IPS-18a (cell line): ENCODE measurements around the gene GPC6.

Experiments used
- H3K27ac ChIP-seq: one replicate; pipeline ENCODE4 v1.5.1; 2013; ENCODE audit warnings: low read length
- H3K27me3 ChIP-seq: one replicate; pipeline ENCODE4 v1.6.1; 2013; ENCODE audit warnings: mild to moderate bottlenecking, low read length; ENCODE audit not compliant: control insufficient read depth, insufficient read depth
- H3K36me3 ChIP-seq: one replicate; pipeline ENCODE4 v1.6.1; 2013; ENCODE audit warnings: low read depth, low read length; ENCODE audit not compliant: control insufficient read depth
- H3K4me1 ChIP-seq: one replicate; pipeline ENCODE4 v1.6.1; 2013; ENCODE audit warnings: low read depth, low read length; ENCODE audit not compliant: control insufficient read depth
- H3K4me3 ChIP-seq: one replicate; pipeline ENCODE4 v1.5.1; 2013; ENCODE audit warnings: low read length
- H3K9ac ChIP-seq: one replicate; pipeline ENCODE4 v1.6.1; 2013; ENCODE audit warnings: mild to moderate bottlenecking, low read length, moderate library complexity
- H3K9me3 ChIP-seq: one replicate; pipeline ENCODE4 v1.6.1; 2013; ENCODE audit warnings: low read depth, low read length; ENCODE audit not compliant: control insufficient read depth

GPC6 gene

GRCh38 chr13:93525087-93525486 lies 298.5 kb downstream of the GPC6 start:
- Histone ChIP-seq H3K27ac (no peak overlapping the region), H3K9ac (no peak overlapping the region), H3K4me1 (peaks cover 41% of the 10 kb centered on the region), H3K9me3 (no peaks in the 10 kb centered on the region), H3K27me3 (no peaks in the 10 kb centered on the region), H3K4me3 (no peak overlapping the region), H3K36me3 (no peaks in the 10 kb centered on the region)

- no peaks in the 10 kb centered on the region for H3K9me3 ChIP-seq
- no peak overlapping the region for H3K9ac ChIP-seq
- H3K36me3 ChIP-seq = no peaks in the 10 kb centered on the region
- H3K4me3 ChIP-seq = no peak overlapping the region
- H3K27me3 ChIP-seq = no peaks in the 10 kb centered on the region
- peaks cover 30% of the 10 kb centered on the region for H3K4me1 ChIP-seq
- no peak overlapping the region for H3K27ac ChIP-seq
These were observed 301.2 kb downstream of the GPC6 start for GRCh38 chr13:93527748-93528297.

GRCh38 chr13:93529961-93530360 lies 303.4 kb downstream of the GPC6 start:
- Histone ChIP-seq H3K36me3 (no peaks in the 10 kb centered on the region), H3K4me1 (peaks cover 20% of the 10 kb centered on the region), H3K27ac (no peak overlapping the region), H3K4me3 (no peak overlapping the region), H3K9me3 (no peaks in the 10 kb centered on the region), H3K27me3 (no peaks in the 10 kb centered on the region), H3K9ac (no peak overlapping the region)

GRCh38 chr13:93534181-93534700 lies 307.6 kb downstream of the GPC6 start:
- Histone ChIP-seq H3K9ac (no peak overlapping the region), H3K27me3 (no peaks in the 10 kb centered on the region), H3K36me3 (no peaks in the 10 kb centered on the region), H3K4me1 (peaks cover 4% of the 10 kb centered on the region), H3K9me3 (no peaks in the 10 kb centered on the region), H3K27ac (no peak overlapping the region), H3K4me3 (no peak overlapping the region)

GRCh38 chr13:93535251-93535650 lies 308.6 kb downstream of the GPC6 start:
- Histone ChIP-seq H3K27me3 (no peaks in the 10 kb centered on the region), H3K9ac (no peak overlapping the region), H3K4me3 (no peak overlapping the region), H3K4me1 (peaks cover 4% of the 10 kb centered on the region), H3K27ac (no peak overlapping the region), H3K9me3 (no peaks in the 10 kb centered on the region), H3K36me3 (no peaks in the 10 kb centered on the region)

GRCh38 chr13:93539914-93540313 lies 313.3 kb downstream of the GPC6 start:
- H3K9ac ChIP-seq = no peak overlapping the region
- no peaks in the 10 kb centered on the region for H3K4me1 ChIP-seq
- H3K9me3 ChIP-seq = no peaks in the 10 kb centered on the region
- no peak overlapping the region for H3K27ac ChIP-seq
- H3K27me3 ChIP-seq = no peaks in the 10 kb centered on the region
- no peaks in the 10 kb centered on the region for H3K36me3 ChIP-seq
- no peak overlapping the region for H3K4me3 ChIP-seq

GRCh38 chr13:93547886-93548285 lies 321.3 kb downstream of the GPC6 start:
- peaks cover 10% of the 10 kb centered on the region for H3K4me1 ChIP-seq
- H3K9ac ChIP-seq = no peak overlapping the region
- no peaks in the 10 kb centered on the region for H3K9me3 ChIP-seq
- H3K36me3 ChIP-seq = no peaks in the 10 kb centered on the region
- no peak overlapping the region for H3K4me3 ChIP-seq
- H3K27ac ChIP-seq = no peak overlapping the region
- H3K27me3 ChIP-seq = no peaks in the 10 kb centered on the region

GRCh38 chr13:93549326-93550005 lies 322.9 kb downstream of the GPC6 start:
- Histone ChIP-seq H3K9me3 (no peaks in the 10 kb centered on the region), H3K36me3 (no peaks in the 10 kb centered on the region), H3K4me1 (peaks cover 18% of the 10 kb centered on the region), H3K27ac (no peak overlapping the region), H3K9ac (no peak overlapping the region), H3K4me3 (no peak overlapping the region), H3K27me3 (no peaks in the 10 kb centered on the region)

- Histone ChIP-seq H3K27ac (no peak overlapping the region), H3K9me3 (no peaks in the 10 kb centered on the region), H3K36me3 (no peaks in the 10 kb centered on the region), H3K9ac (no peak overlapping the region), H3K4me3 (no peak overlapping the region), H3K4me1 (peaks cover 22% of the 10 kb centered on the region), H3K27me3 (no peaks in the 10 kb centered on the region)
These were observed 323.6 kb downstream of the GPC6 start for GRCh38 chr13:93550236-93550635.

- no peak overlapping the region for H3K4me3 ChIP-seq
- no peaks in the 10 kb centered on the region for H3K9me3 ChIP-seq
- H3K4me1 ChIP-seq = peaks cover 29% of the 10 kb centered on the region
- H3K9ac ChIP-seq = no peak overlapping the region
- H3K27me3 ChIP-seq = no peaks in the 10 kb centered on the region
- no peak overlapping the region for H3K27ac ChIP-seq
- H3K36me3 ChIP-seq = no peaks in the 10 kb centered on the region
These were observed 326.0 kb downstream of the GPC6 start for GRCh38 chr13:93552596-93552995.

GRCh38 chr13:93554514-93554913 lies 327.9 kb downstream of the GPC6 start:
- Histone ChIP-seq H3K4me1 (peaks cover 34% of the 10 kb centered on the region), H3K27ac (no peak overlapping the region), H3K9me3 (no peaks in the 10 kb centered on the region), H3K9ac (no peak overlapping the region), H3K4me3 (no peak overlapping the region), H3K27me3 (no peaks in the 10 kb centered on the region), H3K36me3 (no peaks in the 10 kb centered on the region)

GRCh38 chr13:93558637-93559036 lies 332.0 kb downstream of the GPC6 start:
- H3K9ac ChIP-seq = no peak overlapping the region
- no peaks in the 10 kb centered on the region for H3K36me3 ChIP-seq
- H3K4me1 ChIP-seq = peaks cover 51% of the 10 kb centered on the region
- H3K4me3 ChIP-seq = no peak overlapping the region
- no peaks in the 10 kb centered on the region for H3K27me3 ChIP-seq
- H3K9me3 ChIP-seq = no peaks in the 10 kb centered on the region
- no peak overlapping the region for H3K27ac ChIP-seq
